ENCODE data around the gene LMCD1. TPM values are rescaled to one million over a fixed set of nuclear protein-coding genes. Genes with fewer than 3 reads are reported as not detected.
A peak's percentile ranks its signal among the peaks of the same experiment; 100 is the strongest.

The LMCD1 gene
- polyA plus RNA-seq, 2 of the 4 experiments (the other 2 are of a cell fraction), result 64.3 to 85.4 TPM

GRCh38 chr3:8606701-8607231, 105.1 kb downstream of the LMCD1 start (continued):
- TF ChIP-seq ELK1 (IDR thresholded peaks at IDR 0.05; ENCODE audit: low read depth, low read length) (no peak), POLR2A (IDR thresholded peaks at IDR 0.05; ENCODE audit: low read length) (no peak), NFE2L2 (conservative IDR thresholded peaks at IDR 0.05; ENCODE audit: low read length) (no peak), RCOR1 (IDR thresholded peaks at IDR 0.05; ENCODE audit: low read depth, low read length) (no peak), FOSB (CRISPR knock-in tag; IDR thresholded peaks at IDR 0.05) (no peak)
- TF ChIP-seq, protein P1, sequence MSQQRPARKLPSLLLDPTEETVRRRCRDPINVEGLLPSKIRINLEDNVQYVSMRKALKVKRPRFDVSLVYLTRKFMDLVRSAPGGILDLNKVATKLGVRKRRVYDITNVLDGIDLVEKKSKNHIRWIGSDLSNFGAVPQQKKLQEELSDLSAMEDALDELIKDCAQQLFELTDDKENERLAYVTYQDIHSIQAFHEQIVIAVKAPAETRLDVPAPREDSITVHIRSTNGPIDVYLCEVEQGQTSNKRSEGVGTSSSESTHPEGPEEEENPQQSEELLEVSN (IDR thresholded peaks at IDR 0.05; ENCODE audit: borderline replicate concordance, low read depth), result no peak

DNA sequence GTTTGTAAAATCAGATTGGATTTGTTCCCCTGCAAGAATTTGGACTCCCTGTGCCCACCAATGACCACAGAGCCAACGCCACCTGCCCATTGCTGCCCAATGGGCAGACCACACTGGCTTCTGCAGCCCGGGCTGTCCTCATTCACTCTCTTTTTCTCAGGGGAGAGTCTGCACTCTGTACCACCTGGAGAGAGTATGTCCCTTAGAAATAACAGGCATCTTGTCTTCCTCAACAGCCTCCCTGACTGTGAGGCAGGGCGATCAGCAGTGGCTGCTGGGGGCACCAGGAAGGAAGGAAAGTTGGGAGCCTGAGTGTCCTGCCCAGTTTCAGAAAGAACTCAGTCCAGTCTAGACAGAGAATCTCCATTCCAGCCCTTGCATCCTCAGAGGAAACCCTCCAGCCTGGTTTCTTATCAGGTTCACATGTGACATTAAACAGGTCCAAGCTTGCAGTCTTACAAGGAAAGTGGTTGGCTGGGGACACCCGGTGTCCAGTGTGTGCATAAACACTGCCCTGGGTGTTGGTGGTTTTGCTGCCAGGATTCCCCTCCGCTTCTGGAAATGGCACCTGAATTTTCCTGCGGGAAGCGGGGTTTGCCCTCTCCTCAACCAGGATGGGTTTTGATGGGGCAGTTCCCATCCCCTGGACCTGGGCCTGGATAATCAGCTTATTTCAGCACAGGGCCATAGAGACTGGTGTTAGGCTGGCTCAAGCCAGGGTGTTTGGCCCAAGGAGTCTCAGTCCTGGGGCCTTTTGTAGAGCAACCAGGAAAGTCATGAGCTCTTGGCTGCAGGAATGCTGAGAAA, 105.8 kb downstream of the LMCD1 start:
- TF ChIP-seq RAD21 (conservative IDR thresholded peaks at IDR 0.05 in 1 of 2, IDR thresholded peaks at IDR 0.05 in 1 of 2) (peak; percentile 68 to 72), SMC3 (IDR thresholded peaks at IDR 0.05) (peak; percentile 58), HOXB13 (CRISPR knock-in tag; IDR thresholded peaks at IDR 0.05; ENCODE audit: low read depth) (no peak), CTCF (IDR thresholded peaks at IDR 0.05) (peak; percentile 37), ELK1 (IDR thresholded peaks at IDR 0.05; ENCODE audit: low read depth, low read length) (no peak)
- peak; percentile 80 to 93; a peak in 4 of 6 replicates for ATAC-seq
- H3K4me3 ChIP-seq, result no peak overlapping the region
- no peak overlapping the region for H3K4me2 ChIP-seq
- ChIA-PET CTCF (interaction anchor here (1.0 to 4.8 kb wide), 9 partner anchors 10 to 306 kb away, joined by 3 to 29 read pairs (median 4); no protein-coding TSS in a partner anchor), POLR2A (no interaction called here)
- FAIRE-seq, result no peak
- no peak overlapping the region for H3K27ac ChIP-seq
- 63% methylated on average over 7 of the region's 7 CpGs for WGBS (ENCODE audit: missing lambda C conversion rate)
- 0 out of 3 replicates have a peak, but pooled peaks cover 3% of the 10 kb centered on the region for H3K4me1 ChIP-seq
- no peaks in the 10 kb centered on the region for H3K9me3 ChIP-seq
- peak; percentile 25 to 64 for DNase-seq (ENCODE audit: low read depth in 1 of 2, low spot score in 1 of 2)

GRCh38 chr3:8608041-8608790, 106.6 kb downstream of the LMCD1 start:
- Histone ChIP-seq H3K4me2 (no peak overlapping the region), H3K27ac (no peak overlapping the region), H3K4me1 (0 out of 3 replicates have a peak, but pooled peaks cover 2% of the 10 kb centered on the region), H3K4me3 (no peak overlapping the region), H3K9me3 (no peaks in the 10 kb centered on the region)
- CTCF ChIA-PET, result interaction anchor here (1.0 to 4.8 kb wide), 9 partner anchors 11 to 307 kb away, joined by 3 to 29 read pairs (median 4); no protein-coding TSS in a partner anchor
- POLR2A ChIA-PET, result no interaction called here
- ATAC-seq, result peak in 1 of 2 experiments; percentile 14; a peak in 2 of 6 replicates
- DNase-seq (ENCODE audit: low read depth in 1 of 2, low spot score in 1 of 2), result no peak
- WGBS (ENCODE audit: missing lambda C conversion rate), result 80% methylated on average over 15 of the region's 16 CpGs
- FAIRE-seq, result no peak
- TF ChIP-seq, protein P2, sequence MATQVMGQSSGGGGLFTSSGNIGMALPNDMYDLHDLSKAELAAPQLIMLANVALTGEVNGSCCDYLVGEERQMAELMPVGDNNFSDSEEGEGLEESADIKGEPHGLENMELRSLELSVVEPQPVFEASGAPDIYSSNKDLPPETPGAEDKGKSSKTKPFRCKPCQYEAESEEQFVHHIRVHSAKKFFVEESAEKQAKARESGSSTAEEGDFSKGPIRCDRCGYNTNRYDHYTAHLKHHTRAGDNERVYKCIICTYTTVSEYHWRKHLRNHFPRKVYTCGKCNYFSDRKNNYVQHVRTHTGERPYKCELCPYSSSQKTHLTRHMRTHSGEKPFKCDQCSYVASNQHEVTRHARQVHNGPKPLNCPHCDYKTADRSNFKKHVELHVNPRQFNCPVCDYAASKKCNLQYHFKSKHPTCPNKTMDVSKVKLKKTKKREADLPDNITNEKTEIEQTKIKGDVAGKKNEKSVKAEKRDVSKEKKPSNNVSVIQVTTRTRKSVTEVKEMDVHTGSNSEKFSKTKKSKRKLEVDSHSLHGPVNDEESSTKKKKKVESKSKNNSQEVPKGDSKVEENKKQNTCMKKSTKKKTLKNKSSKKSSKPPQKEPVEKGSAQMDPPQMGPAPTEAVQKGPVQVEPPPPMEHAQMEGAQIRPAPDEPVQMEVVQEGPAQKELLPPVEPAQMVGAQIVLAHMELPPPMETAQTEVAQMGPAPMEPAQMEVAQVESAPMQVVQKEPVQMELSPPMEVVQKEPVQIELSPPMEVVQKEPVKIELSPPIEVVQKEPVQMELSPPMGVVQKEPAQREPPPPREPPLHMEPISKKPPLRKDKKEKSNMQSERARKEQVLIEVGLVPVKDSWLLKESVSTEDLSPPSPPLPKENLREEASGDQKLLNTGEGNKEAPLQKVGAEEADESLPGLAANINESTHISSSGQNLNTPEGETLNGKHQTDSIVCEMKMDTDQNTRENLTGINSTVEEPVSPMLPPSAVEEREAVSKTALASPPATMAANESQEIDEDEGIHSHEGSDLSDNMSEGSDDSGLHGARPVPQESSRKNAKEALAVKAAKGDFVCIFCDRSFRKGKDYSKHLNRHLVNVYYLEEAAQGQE (IDR thresholded peaks at IDR 0.05), result no peak
- no peak for TF ChIP-seq MAFK (IDR thresholded peaks at IDR 0.05; ENCODE audit: partially characterized antibody)
- no peak for TF ChIP-seq MYC (IDR thresholded peaks at IDR 0.05; ENCODE audit: borderline replicate concordance, low read length)
- no peak for TF ChIP-seq GATA3 (IDR thresholded peaks at IDR 0.05; ENCODE audit: borderline replicate concordance)
- no peak for TF ChIP-seq CEBPB (IDR thresholded peaks at IDR 0.05)
- TF ChIP-seq CTCF (IDR thresholded peaks at IDR 0.05), result no peak
- TF ChIP-seq TP53 (CRISPR knock-in tag; IDR thresholded peaks at IDR 0.05), result no peak
